Sigmoid colon (tissue), 3 donors: ENCODE results near the gene WHRN.

ENCODE experiments used
- POLR2A ChIP-seq, 2 donors: fragments of 450-650 bp; IDR thresholded peaks; one replicate each; pipeline ENCODE4 v1.6.1; 2016; ENCODE audit warnings: antibody characterized with exemption in 2 of 2, mild to moderate bottlenecking in 2 of 2, moderate library complexity in 2 of 2
- TF ChIP-seq, protein P1 (sequence below), 4 experiments: fragments of 450-650 bp in 3 of 4; fragments of 200-600 bp in 1 of 4; IDR thresholded peaks; one replicate each; pipeline ENCODE4 v1.5.1; 2016 to 2019; ENCODE audit warnings: antibody characterized with exemption in 4 of 4, mild to moderate bottlenecking in 3 of 4, moderate library complexity in 2 of 4

DNA sequence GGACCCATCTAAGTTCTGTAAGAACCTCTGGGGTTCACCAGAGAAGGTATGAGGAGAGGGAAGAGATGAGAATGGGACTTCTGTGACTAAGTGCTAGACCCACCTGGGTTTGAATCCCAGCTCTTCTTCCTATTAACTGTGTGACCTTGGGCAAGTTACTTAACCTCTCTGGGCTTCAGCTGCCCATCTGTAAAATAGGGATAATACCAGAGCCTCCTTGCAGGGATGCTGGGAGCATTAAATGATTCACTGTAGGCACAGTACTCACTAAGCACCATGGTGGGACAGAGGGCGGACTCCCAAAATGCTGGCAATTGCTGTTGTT lies 53.6 kb downstream of the WHRN start:
- TF ChIP-seq, protein P1, sequence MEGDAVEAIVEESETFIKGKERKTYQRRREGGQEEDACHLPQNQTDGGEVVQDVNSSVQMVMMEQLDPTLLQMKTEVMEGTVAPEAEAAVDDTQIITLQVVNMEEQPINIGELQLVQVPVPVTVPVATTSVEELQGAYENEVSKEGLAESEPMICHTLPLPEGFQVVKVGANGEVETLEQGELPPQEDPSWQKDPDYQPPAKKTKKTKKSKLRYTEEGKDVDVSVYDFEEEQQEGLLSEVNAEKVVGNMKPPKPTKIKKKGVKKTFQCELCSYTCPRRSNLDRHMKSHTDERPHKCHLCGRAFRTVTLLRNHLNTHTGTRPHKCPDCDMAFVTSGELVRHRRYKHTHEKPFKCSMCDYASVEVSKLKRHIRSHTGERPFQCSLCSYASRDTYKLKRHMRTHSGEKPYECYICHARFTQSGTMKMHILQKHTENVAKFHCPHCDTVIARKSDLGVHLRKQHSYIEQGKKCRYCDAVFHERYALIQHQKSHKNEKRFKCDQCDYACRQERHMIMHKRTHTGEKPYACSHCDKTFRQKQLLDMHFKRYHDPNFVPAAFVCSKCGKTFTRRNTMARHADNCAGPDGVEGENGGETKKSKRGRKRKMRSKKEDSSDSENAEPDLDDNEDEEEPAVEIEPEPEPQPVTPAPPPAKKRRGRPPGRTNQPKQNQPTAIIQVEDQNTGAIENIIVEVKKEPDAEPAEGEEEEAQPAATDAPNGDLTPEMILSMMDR (IDR thresholded peaks at IDR 0.05) = no peak
- no peak for TF ChIP-seq POLR2A (IDR thresholded peaks at IDR 0.05)
